Myometrial cell (primary cell): ENCODE results near the gene TUNAR. TPM values are rescaled to one million over a fixed set of nuclear protein-coding genes. Genes with fewer than 3 reads are reported as not detected.

Source experiments
- total RNA-seq: library from RNA; depleted of rRNA; stranded (reverse); fragments of >200 nt; gene quantifications from 2 replicates; pipeline ENCODE4 v1.2.3, GENCODE V29; 2015

TUNAR gene
- not detected in 2 replicates for total RNA-seq

GRCh38 chr14:95876761-95877538 lies at the start of gene TUNAR:
TUNAR (plus strand) TSS chr14:95876832.

Other genes with a start within 250 kb of the TUNAR start
- gene TCL1B, start 190.4 kb upstream of the TUNAR start, total RNA-seq, result not detected in 2 replicates
- not detected in 2 replicates for gene TCL1A, start 162.7 kb upstream of the TUNAR start, total RNA-seq
- gene C14orf132, start 162.5 kb downstream of the TUNAR start, total RNA-seq, result 9.5 and 12.6 TPM in 2 replicates